ENCODE data around the gene SCFD2. TPM values are rescaled to one million over a fixed set of nuclear protein-coding genes. Genes with fewer than 3 reads are reported as not detected.

The SCFD2 gene
- total and polyA plus RNA-seq, 10 of the 15 experiments (the other 5 are each of a cell fraction or from before 2014, with no cell fraction given), result 4.8 to 37.6 (median 24.9) TPM

- TF ChIP-seq ETV6 (conservative IDR thresholded peaks at IDR 0.05 in 1 of 2, IDR thresholded peaks at IDR 0.05 in 1 of 2; ENCODE audit: borderline replicate concordance in 1 of 2, low read depth in 1 of 2), result no peak
These were observed 6.1 kb upstream of the SCFD2 start (continued) for GRCh38 chr4:53371843-53372521.

- H3K9ac ChIP-seq (ENCODE audit: control insufficient read depth, insufficient read depth, low read length), result no peak overlapping the region
- RAD21 ChIA-PET (ENCODE audit: unreplicated experiment), result no interaction called here
- no peaks in the 10 kb centered on the region for H3K9me3 ChIP-seq (replicated peaks; ENCODE audit: control insufficient read depth, insufficient read depth, low read length)
- no peaks in the 10 kb centered on the region for H3K36me3 ChIP-seq (ENCODE audit: control insufficient read depth in 2 of 2, insufficient read depth in 2 of 2, low read length in 1 of 2)
- POLR2A ChIA-PET, result no interaction called here
- SMC1A ChIA-PET (ENCODE audit: uncharacterized antibody, unreplicated experiment), result no interaction called here
- no peak for FAIRE-seq
- ATAC-seq, result no peak
- DNase-seq (ENCODE audit: low read depth, low spot score), result no peak
- H3K79me2 ChIP-seq (ENCODE audit: control insufficient read depth, insufficient read depth, low read length), result no peaks in the 10 kb centered on the region
- TF ChIP-seq ZNF24 (IDR thresholded peaks at IDR 0.05) (no peak), E2F8 (IDR thresholded peaks at IDR 0.05; ENCODE audit: low read depth, partially characterized antibody) (no peak), IRF4 (IDR thresholded peaks at IDR 0.05; ENCODE audit: low read depth, low read length) (no peak), BCL3 (IDR thresholded peaks at IDR 0.05; ENCODE audit: borderline replicate concordance, insufficient read depth, low read depth, low read length, poor library complexity, severe bottlenecking) (no peak), MYC (IDR thresholded peaks at IDR 0.05; ENCODE audit: insufficient read depth, insufficient read length, insufficient replicate concordance, low read length, severe bottlenecking) (no peak), BHLHE40 (IDR thresholded peaks at IDR 0.05; ENCODE audit: borderline replicate concordance in 1 of 2, low read depth in 2 of 2, low read length in 1 of 2) (no peak), RAD51 (IDR thresholded peaks at IDR 0.05) (no peak), MEF2A (IDR thresholded peaks at IDR 0.05; ENCODE audit: insufficient read depth, low read depth, low read length) (no peak)
- no peaks in the 10 kb centered on the region for H3K4me1 ChIP-seq (ENCODE audit: control insufficient read depth, insufficient read depth, low read length)
- no peak overlapping the region for H3K4me3 ChIP-seq
- no peaks in the 10 kb centered on the region for H3K27me3 ChIP-seq (replicated peaks in 1 of 2; ENCODE audit: control insufficient read depth in 2 of 2, insufficient read depth in 2 of 2, low read length in 1 of 2)
- no TSS peak for BruUV-seq (replicated peaks)
- in situ Hi-C loops (cut with MboI), result loop anchor here (25.0 kb wide), 1 partner anchor 659 kb away; no protein-coding TSS in a partner anchor
- no peak overlapping the region for H3K4me2 ChIP-seq (ENCODE audit: control insufficient read depth, insufficient read depth)
- intact Hi-C loops (cut with micrococcal nuclease; ENCODE audit: unreplicated experiment), result no loop called here
- 67% methylated on average over 3 of the region's 3 CpGs for WGBS (ENCODE audit: insufficient coverage, insufficient replicate concordance, low lambda C conversion rate, missing lambda C conversion rate)
- CTCF ChIA-PET, result no interaction called here
- H4K20me1 ChIP-seq (ENCODE audit: control insufficient read depth, insufficient read depth), result no peaks in the 10 kb centered on the region
- no peak overlapping the region for H2AFZ ChIP-seq (ENCODE audit: control insufficient read depth, low read depth, low read length)
- no peak overlapping the region for H3K27ac ChIP-seq (ENCODE audit: control insufficient read depth, insufficient read depth)
These were observed 5.2 kb upstream of the SCFD2 start for GRCh38 chr4:53371049-53371448.
